ENCODE data around the gene PAPSS1. TPM values are rescaled to one million over a fixed set of nuclear protein-coding genes. Genes with fewer than 3 reads are reported as not detected.

Gene PAPSS1
- total RNA-seq, 1 experiment from 2014 or later = 83.6 TPM

- H3K4me1 Mint-ChIP-seq = peaks cover 18 to 23% of the 10 kb centered on the region in 2 experiments
- Histone ChIP-seq H3K9ac (ENCODE audit: extremely low read depth, insufficient read length, low read length) (no peak overlapping the region), H2AFZ (ENCODE audit: low read length) (no peak overlapping the region), H3K4me2 (ENCODE audit: insufficient read depth, insufficient read length, low read length) (no peak overlapping the region), H3K23me2 (ENCODE audit: insufficient read length, low read depth, low read length, poor library complexity, severe bottlenecking) (no peaks in the 10 kb centered on the region), H2BK120ac (ENCODE audit: low read depth, low read length, poor library complexity, severe bottlenecking) (no peak overlapping the region), H4K91ac (ENCODE audit: insufficient read length, low read depth, low read length) (no peak overlapping the region), H3K18ac (ENCODE audit: insufficient read length, low read depth, low read length) (no peak overlapping the region), H2BK15ac (ENCODE audit: low read depth, low read length) (no peak overlapping the region), H3K27me3 (ENCODE audit: insufficient read depth, low read length) (no peaks in the 10 kb centered on the region), H3K4ac (ENCODE audit: low read depth, low read length) (no peak overlapping the region), H3K79me1 (ENCODE audit: insufficient read depth, low read depth, low read length, poor library complexity, severe bottlenecking) (peaks cover 12% of the 10 kb centered on the region), H3K14ac (ENCODE audit: insufficient read depth, low read length) (no peak overlapping the region), H4K5ac (ENCODE audit: insufficient read length, low read depth, low read length) (no peak overlapping the region), H2BK20ac (ENCODE audit: low read depth, low read length, poor library complexity, severe bottlenecking) (no peak overlapping the region), H3K4me1 (ENCODE audit: insufficient read depth, low read length) (no peaks in the 10 kb centered on the region; the same call in 1 of the 2 replicates), H2BK5ac (ENCODE audit: insufficient read length, low read length) (no peak overlapping the region), H3T11ph (ENCODE audit: low read length) (no peak overlapping the region), H3K27ac (ENCODE audit: insufficient read length, low read depth, low read length) (no peak overlapping the region), H3K79me2 (ENCODE audit: insufficient read depth, low read length) (peaks cover 16% of the 10 kb centered on the region), H3K56ac (ENCODE audit: insufficient read length, low read depth, low read length) (no peak overlapping the region), H4K20me1 (ENCODE audit: control insufficient read depth, insufficient read depth, insufficient read length) (no peaks in the 10 kb centered on the region), H3K23ac (ENCODE audit: insufficient read length, low read depth, low read length) (no peak overlapping the region), H4K8ac (replicated peaks; ENCODE audit: insufficient read length, low read depth, low read length) (no peak overlapping the region), H3K9me3 (ENCODE audit: control insufficient read depth, low read depth, low read length) (no peaks in the 10 kb centered on the region), H2AK5ac (ENCODE audit: insufficient read length, low read length) (no peak overlapping the region), H2BK12ac (ENCODE audit: insufficient read length, low read depth, low read length) (no peak overlapping the region)
- peaks cover 29 to 49% (median 44%) of the 10 kb centered on the region in 3 experiments for H3K36me3 Mint-ChIP-seq (ENCODE audit: insufficient read depth in 1 of 3, low read depth in 3 of 3)
- H3K9me3 Mint-ChIP-seq = peaks cover 26 to 31% of the 10 kb centered on the region in 2 experiments
- DNase-seq = no peak
- peak overlapping the region in 1 of 3 experiments; percentile 34; a peak in 1 of 7 replicates for H3K27ac Mint-ChIP-seq
- no peak overlapping the region for H3K4me3 Mint-ChIP-seq
- H3K27me3 Mint-ChIP-seq (ENCODE audit: low read depth) = no peaks in the 10 kb centered on the region; the same call in 1 of the 2 replicates
- no peak for TF ChIP-seq CTCF (conservative IDR thresholded peaks at IDR 0.05)
Measured at GRCh38 chr4:107708225-107708624, 11.8 kb downstream of the PAPSS1 start.

All from H9 (cell line).